Fibroblast of skin of left quadriceps (primary cell): ENCODE measurements around the gene HKDC1.
"Not testable (repeated sequence)": the region's sequence is repeated elsewhere in the genome, so short reads cannot be mapped to it uniquely, and the experiment has no call there.

Experiments
- DNase-seq, 2 experiments: peaks; one replicate each; pipeline ENCODE4 v3.0.0-alpha.2; 2013; ENCODE audit warnings: low read depth in 2 of 2

HKDC1 gene

GRCh38 chr10:69220041-69220451 is at the start of gene HKDC1:
TSS of gene HKDC1 (plus strand) at chr10:69220332. CDS start at chr10:69220436, 104 bp downstream.
- DNase-seq, result no peak

GRCh38 chr10:69172241-69172982 is 47.7 kb upstream of the HKDC1 start:
- DNase-seq, result no peak

- DNase-seq, result not testable (repeated sequence)
Measured at GRCh38 chr10:69175326-69175725, 44.8 kb upstream of the HKDC1 start.

GRCh38 chr10:69176823-69177222 is 43.3 kb upstream of the HKDC1 start:
- no peak for DNase-seq

- DNase-seq, result no peak
Measured at GRCh38 chr10:69179089-69179742, 40.9 kb upstream of the HKDC1 start.

- DNase-seq, result peak; percentile 94
Measured at GRCh38 chr10:69179743-69180524, 40.2 kb upstream of the HKDC1 start, which contains the start of gene SUPV3L1. TSS of gene SUPV3L1 (plus strand) at chr10:69180234. CDS start at chr10:69180292, 58 bp downstream.

GRCh38 chr10:69180525-69181204 is 39.5 kb upstream of the HKDC1 start:
- no peak for DNase-seq

- no peak for DNase-seq
Measured at GRCh38 chr10:69181433-69181832, 38.7 kb upstream of the HKDC1 start.

GRCh38 chr10:69182005-69182404 is 38.1 kb upstream of the HKDC1 start:
- DNase-seq, result no peak

GRCh38 chr10:69186524-69186923 is 33.6 kb upstream of the HKDC1 start:
- DNase-seq, result no peak

GRCh38 chr10:69201045-69201444 is 19.1 kb upstream of the HKDC1 start:
- no peak for DNase-seq

GRCh38 chr10:69202332-69202731 is 17.8 kb upstream of the HKDC1 start:
- DNase-seq, result no peak

- no peak for DNase-seq
Measured at GRCh38 chr10:69208761-69209160, 11.4 kb upstream of the HKDC1 start.

- no peak for DNase-seq
Measured at GRCh38 chr10:69209787-69210484, 10.2 kb upstream of the HKDC1 start.

- DNase-seq, result no peak
Measured at GRCh38 chr10:69211104-69211503, 9.0 kb upstream of the HKDC1 start.

- DNase-seq, result no peak
Measured at GRCh38 chr10:69211524-69211923, 8.6 kb upstream of the HKDC1 start.

GRCh38 chr10:69213591-69214311 is 6.4 kb upstream of the HKDC1 start:
- DNase-seq, result no peak

GRCh38 chr10:69214666-69215131 is 5.4 kb upstream of the HKDC1 start:
- DNase-seq, result no peak

- no peak for DNase-seq
Measured at GRCh38 chr10:69215405-69216171, 4.5 kb upstream of the HKDC1 start.
